ENCODE data around the gene SAXO1. TPM values are rescaled to one million over a fixed set of nuclear protein-coding genes. Genes with fewer than 3 reads are reported as not detected.

The SAXO1 gene
- total RNA-seq, 2 experiments from 2014 or later, result not detected

DNA sequence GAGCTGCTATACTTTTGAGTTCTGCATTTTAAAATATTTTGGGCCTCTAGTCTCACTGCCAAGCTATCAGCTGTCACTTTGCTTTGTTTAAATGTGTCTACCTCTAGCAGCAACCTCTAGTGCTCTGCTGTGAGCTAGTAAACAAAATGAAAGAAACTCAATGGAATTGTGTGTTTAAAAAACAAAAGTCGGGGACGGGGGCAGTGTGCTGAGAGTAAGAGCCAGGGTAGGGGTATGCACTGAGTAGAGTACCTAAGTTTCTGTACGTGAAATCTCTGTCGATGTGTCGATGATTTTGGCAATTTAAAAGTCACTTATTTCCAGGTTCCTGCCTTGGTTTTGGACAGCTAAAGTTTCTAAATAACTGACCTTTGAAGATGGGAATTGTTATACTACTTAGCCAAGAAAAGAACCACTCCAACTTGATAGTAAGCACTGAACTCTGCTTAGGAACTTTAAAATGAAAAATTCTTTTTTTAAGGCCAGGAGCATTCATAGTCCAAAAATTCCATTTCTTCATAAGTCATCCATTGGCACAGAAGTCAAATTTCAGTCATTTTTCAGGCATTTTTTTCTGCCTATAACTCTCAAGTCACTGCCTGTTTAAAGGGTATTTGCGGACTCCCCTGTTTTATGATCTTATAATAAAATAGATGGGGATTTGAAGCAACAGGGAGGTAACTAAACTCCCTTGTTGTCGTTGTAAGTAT is 111.5 kb downstream of the SAXO1 start:
- Mint-ChIP-seq H3K27ac (no peak overlapping the region), H3K4me3 (no peak overlapping the region), H3K9me3 (no peaks in the 10 kb centered on the region), H3K36me3 (no peaks in the 10 kb centered on the region), H3K4me1 (no peaks in the 10 kb centered on the region), H3K27me3 (no peaks in the 10 kb centered on the region)
- no peak for DNase-seq

DNA sequence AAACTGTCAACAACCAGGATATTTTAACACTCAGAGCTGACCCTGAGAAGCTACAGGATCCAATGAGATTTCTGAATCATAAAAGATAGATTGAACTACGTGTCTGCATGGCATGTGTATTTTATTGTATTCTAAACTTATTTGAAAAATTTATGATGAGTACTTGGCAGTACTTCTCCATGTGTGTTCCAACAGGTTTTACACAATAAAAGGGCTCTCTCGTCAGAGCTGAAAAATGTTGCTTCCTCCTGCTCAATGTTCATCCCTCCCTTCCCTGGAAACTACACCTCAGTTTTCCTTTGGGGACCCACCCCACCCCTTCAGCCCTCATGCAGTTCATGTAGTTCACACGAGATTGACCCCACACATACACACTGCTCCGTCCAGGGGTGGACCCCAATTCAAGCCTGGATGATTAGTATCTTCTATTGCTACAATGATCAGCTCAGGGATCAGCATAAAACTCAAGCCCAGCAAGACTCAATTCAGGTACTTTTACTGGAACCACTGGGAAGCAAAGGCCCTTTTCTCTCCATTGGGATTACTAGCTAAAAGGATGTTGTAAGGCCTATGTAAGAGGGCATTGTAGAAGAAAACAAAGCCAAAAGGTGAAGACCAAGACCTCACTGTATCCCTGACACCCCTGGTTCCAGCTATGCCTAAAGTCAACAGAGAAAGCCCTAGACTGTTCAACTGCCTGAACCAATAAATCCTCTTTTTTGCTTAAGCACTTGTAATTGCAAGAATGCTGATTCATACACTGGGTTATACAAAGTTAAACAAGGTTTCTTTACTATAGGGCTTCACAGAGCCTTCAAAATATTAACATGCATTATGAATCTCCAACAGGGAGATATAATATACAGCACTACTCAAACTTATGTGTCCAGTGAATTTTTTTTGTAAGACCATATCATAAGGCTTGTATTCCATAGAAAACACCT is 112.6 kb downstream of the SAXO1 start:
- no peak overlapping the region for H3K4me3 Mint-ChIP-seq
- no peak for DNase-seq
- no peaks in the 10 kb centered on the region for H3K27me3 Mint-ChIP-seq
- H3K27ac Mint-ChIP-seq, result no peak overlapping the region
- H3K4me1 Mint-ChIP-seq, result no peaks in the 10 kb centered on the region
- no peaks in the 10 kb centered on the region for H3K9me3 Mint-ChIP-seq
- no peaks in the 10 kb centered on the region for H3K36me3 Mint-ChIP-seq

- Mint-ChIP-seq H3K4me1 (no peaks in the 10 kb centered on the region), H3K9me3 (no peaks in the 10 kb centered on the region), H3K36me3 (no peaks in the 10 kb centered on the region), H3K27me3 (peaks cover 4% of the 10 kb centered on the region), H3K27ac (no peak overlapping the region), H3K4me3 (no peak overlapping the region)
- no peak for DNase-seq
These were observed 121.2 kb downstream of the SAXO1 start for GRCh38 chr9:18911714-18912342.

- peaks cover 4% of the 10 kb centered on the region for H3K27me3 Mint-ChIP-seq
- no peak overlapping the region for H3K27ac Mint-ChIP-seq
- no peaks in the 10 kb centered on the region for H3K9me3 Mint-ChIP-seq
- H3K36me3 Mint-ChIP-seq, result no peaks in the 10 kb centered on the region
- DNase-seq, result no peak
- no peak overlapping the region for H3K4me3 Mint-ChIP-seq
- no peaks in the 10 kb centered on the region for H3K4me1 Mint-ChIP-seq
These were observed 122.1 kb downstream of the SAXO1 start for GRCh38 chr9:18910916-18911315.

DNA sequence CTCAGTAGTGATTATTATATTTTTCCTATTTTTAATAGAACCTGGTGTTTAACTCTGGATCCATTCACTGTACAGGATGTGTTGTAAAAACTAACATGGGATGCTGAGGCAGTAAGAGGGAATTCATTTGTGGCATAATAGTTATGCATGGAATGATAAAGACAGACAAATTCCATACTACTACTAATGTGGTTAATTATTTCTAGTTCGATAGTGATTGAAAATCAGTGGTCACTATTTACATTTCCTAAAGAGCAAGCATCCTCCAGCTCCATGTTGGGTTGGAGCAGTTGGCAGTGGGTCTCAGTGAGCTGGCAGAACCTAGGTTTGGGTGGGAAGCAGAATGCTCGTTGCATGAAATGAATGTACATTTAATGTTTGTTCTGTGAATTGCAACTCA is 122.6 kb downstream of the SAXO1 start:
- peaks cover 4% of the 10 kb centered on the region for H3K27me3 Mint-ChIP-seq
- H3K27ac Mint-ChIP-seq, result no peak overlapping the region
- DNase-seq, result no peak
- H3K36me3 Mint-ChIP-seq, result no peaks in the 10 kb centered on the region
- H3K9me3 Mint-ChIP-seq, result no peaks in the 10 kb centered on the region
- H3K4me1 Mint-ChIP-seq, result no peaks in the 10 kb centered on the region
- no peak overlapping the region for H3K4me3 Mint-ChIP-seq

DNA sequence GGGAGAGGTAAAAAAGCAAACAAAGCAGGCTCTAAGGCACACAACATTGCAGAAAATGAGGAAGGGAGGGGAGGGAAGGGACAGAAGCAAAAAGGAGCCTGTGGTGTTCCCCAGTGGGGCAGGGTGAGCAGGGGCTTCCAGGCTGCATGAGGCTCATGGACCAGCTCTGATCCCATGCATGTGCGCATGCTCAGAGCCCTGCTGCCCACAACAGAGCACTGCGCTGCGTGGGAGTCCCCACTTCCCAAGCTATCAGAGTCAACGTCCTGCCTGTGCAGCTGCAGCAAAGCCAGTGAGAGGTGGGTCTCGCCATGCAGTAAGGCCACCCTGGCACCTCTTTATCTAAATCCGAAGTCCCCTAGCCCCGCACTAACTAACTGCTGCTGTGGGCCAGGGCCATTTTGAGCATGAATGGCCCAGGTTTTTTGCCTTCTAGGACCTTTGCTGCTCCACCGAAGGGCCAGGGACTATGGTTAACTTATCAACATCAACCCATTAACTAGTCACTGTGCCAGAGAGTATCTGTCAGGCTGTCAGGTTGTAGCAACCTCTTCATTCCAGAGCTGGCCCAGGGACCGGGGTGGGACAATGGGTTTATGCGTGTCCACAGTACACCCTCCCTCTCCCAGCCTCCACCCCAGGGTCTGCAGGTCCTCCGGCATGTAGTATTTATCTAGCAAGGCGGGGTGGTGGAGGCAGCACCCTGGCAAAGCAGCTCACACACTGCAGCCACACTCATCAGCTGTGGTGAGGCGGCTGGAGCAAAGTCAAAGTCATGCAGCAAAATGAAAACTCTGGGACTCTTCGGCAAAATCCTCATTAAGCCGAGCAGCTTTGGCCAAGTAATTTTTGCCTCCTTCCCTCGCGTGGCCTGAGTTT is 123.6 kb downstream of the SAXO1 start:
- Mint-ChIP-seq H3K4me1 (no peaks in the 10 kb centered on the region), H3K4me3 (no peak overlapping the region), H3K9me3 (no peaks in the 10 kb centered on the region), H3K27me3 (peaks cover 4% of the 10 kb centered on the region), H3K27ac (no peak overlapping the region), H3K36me3 (no peaks in the 10 kb centered on the region)
- DNase-seq, result no peak

GRCh38 chr9:18907927-18908625 is 124.9 kb downstream of the SAXO1 start:
- peaks cover 4% of the 10 kb centered on the region for H3K27me3 Mint-ChIP-seq
- no peaks in the 10 kb centered on the region for H3K36me3 Mint-ChIP-seq

DNA sequence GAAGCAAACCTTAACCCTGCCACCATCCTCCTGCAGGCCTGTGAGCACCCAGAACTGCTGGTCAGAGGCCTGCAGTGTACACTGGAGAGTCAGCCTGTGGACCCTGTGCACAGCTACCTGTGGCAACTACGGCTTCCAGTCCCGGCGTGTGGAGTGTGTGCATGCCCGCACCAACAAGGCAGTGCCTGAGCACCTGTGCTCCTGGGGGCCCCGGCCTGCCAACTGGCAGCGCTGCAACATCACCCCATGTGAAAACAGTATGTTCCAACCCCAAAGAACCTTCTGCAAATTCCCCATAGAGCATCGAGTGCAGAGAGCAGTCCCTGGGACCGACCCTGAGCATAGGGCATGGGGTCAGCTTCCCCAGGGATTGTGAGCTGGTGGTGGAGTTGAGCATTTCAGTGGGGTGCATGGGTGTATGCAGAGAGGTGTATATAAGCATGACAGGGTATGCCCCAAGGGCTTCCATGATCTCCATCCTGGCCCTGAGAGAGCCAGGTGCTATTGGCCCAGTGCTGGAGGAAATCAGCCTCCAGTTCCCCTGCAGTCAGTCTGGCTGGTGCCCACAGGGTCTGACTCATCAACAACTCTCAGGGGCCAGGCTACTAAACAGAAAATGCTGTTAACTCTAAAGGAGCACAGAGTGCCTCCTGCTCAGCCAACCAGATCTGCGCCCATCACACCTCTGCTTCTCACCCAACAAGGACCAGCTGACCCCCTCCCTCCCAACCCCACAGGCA is 126.2 kb downstream of the SAXO1 start:
- Mint-ChIP-seq H3K27ac (no peak overlapping the region), H3K4me3 (no peak overlapping the region), H3K9me3 (peaks cover 5% of the 10 kb centered on the region), H3K4me1 (no peaks in the 10 kb centered on the region), H3K36me3 (no peaks in the 10 kb centered on the region), H3K27me3 (peaks cover 4% of the 10 kb centered on the region)
- no peak for DNase-seq

More at GRCh38 chr9:18907927-18908625, 124.9 kb downstream of the SAXO1 start:
- DNase-seq, result no peak
- no peaks in the 10 kb centered on the region for H3K4me1 Mint-ChIP-seq
- H3K9me3 Mint-ChIP-seq, result no peaks in the 10 kb centered on the region
- no peak overlapping the region for H3K4me3 Mint-ChIP-seq
- H3K27ac Mint-ChIP-seq, result no peak overlapping the region

GRCh38 chr9:18905883-18906629 is 127.0 kb downstream of the SAXO1 start:
- H3K4me1 Mint-ChIP-seq, result no peaks in the 10 kb centered on the region
- peaks cover 9% of the 10 kb centered on the region for H3K9me3 Mint-ChIP-seq
- no peak overlapping the region for H3K27ac Mint-ChIP-seq
- H3K27me3 Mint-ChIP-seq, result peaks cover 4% of the 10 kb centered on the region
- H3K4me3 Mint-ChIP-seq, result no peak overlapping the region
- no peaks in the 10 kb centered on the region for H3K36me3 Mint-ChIP-seq
- no peak for DNase-seq

DNA sequence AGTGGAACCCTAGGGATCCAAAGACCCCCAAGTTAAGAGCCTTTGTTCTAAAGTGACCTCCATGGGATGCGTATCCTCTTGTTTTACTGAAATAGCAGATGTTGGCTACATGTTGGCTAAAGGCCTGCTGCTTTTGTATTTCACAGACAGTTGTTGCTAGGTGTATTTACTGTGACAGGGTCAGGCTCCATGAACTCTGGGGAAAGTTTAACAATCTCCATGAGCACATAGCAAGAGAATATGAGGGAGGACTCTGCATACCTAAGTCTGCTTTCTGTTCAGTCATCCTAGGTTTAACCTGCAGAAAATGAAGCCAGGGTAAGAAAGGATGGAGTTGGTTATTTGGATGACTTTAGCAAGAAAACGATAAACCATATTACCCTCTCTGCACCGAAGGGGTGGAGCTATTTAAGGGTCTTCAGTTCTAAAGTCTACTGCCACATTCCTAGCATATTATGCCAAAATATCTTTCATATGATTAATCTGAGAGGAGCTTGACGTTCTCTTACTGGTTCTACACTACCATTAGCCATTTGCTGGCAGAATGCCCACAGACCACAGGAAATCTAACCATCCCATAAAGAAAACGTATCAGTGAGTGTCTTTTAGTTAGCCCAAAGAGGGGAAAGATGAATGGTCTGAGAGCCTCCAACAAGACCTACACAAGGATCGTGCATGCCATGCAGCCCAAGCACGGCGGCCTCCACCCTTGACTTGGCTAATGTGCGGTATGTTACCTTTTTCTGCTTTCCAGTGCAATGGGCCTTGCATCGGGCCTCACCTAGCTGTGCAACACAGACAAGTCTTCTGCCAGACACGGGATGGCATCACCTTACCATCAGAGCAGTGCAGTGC is 127.8 kb downstream of the SAXO1 start:
- Mint-ChIP-seq H3K4me1 (no peaks in the 10 kb centered on the region), H3K9me3 (peaks cover 12% of the 10 kb centered on the region)
- DNase-seq, result no peak

GRCh38 chr9:18903450-18903849 is 129.6 kb downstream of the SAXO1 start:
- H3K27me3 Mint-ChIP-seq, result peaks cover 4% of the 10 kb centered on the region
- DNase-seq, result no peak
- no peak overlapping the region for H3K4me3 Mint-ChIP-seq
- no peak overlapping the region for H3K27ac Mint-ChIP-seq
- H3K4me1 Mint-ChIP-seq, result no peaks in the 10 kb centered on the region
- H3K36me3 Mint-ChIP-seq, result no peaks in the 10 kb centered on the region
- peaks cover 16% of the 10 kb centered on the region for H3K9me3 Mint-ChIP-seq

More for the DNA sequence above, 127.8 kb downstream of the SAXO1 start:
- no peaks in the 10 kb centered on the region for H3K36me3 Mint-ChIP-seq
- no peak overlapping the region for H3K27ac Mint-ChIP-seq
- no peak overlapping the region for H3K4me3 Mint-ChIP-seq
- H3K27me3 Mint-ChIP-seq, result peaks cover 4% of the 10 kb centered on the region

GRCh38 chr9:18896531-18897179 is 136.4 kb downstream of the SAXO1 start:
- Mint-ChIP-seq H3K36me3 (peaks cover 2% of the 10 kb centered on the region), H3K4me3 (no peak overlapping the region), H3K4me1 (no peaks in the 10 kb centered on the region), H3K27ac (no peak overlapping the region), H3K27me3 (no peaks in the 10 kb centered on the region), H3K9me3 (peaks cover 25% of the 10 kb centered on the region)
- DNase-seq, result no peak
